Liver (tissue), 9 donors: ENCODE measurements around the gene PPP3CA. TPM values are rescaled to one million over a fixed set of nuclear protein-coding genes. Genes with fewer than 3 reads are reported as not detected.

Source experiments
- DNase-seq: peaks from one replicate; pipeline ENCODE4 v3.0.0-alpha.2; 2017; ENCODE audit warnings: low spot score
- H3K27ac ChIP-seq, 2 donors: one replicate each; pipeline ENCODE4 v1.7.0; 2013; ENCODE audit warnings: inconsistent platforms in 2 of 2, low read length in 2 of 2, control low read depth in 1 of 2, low read depth in 1 of 2, mild to moderate bottlenecking in 1 of 2
- H3K27me3 ChIP-seq, 4 donors: one replicate each; pipeline versions ENCODE4 v1.6.1 to v1.7.0; 2013; ENCODE audit warnings: low read length in 3 of 4, inconsistent platforms in 1 of 4, mild to moderate bottlenecking in 1 of 4, moderate library complexity in 1 of 4; ENCODE audit not compliant: control insufficient read depth in 4 of 4, insufficient read depth in 4 of 4
- H3K36me3 ChIP-seq, 4 donors: one replicate each; pipeline versions ENCODE4 v1.6.1 to v1.7.0; 2013; ENCODE audit warnings: low read length in 3 of 4, mild to moderate bottlenecking in 3 of 4, low read depth in 1 of 4, moderate library complexity in 1 of 4; ENCODE audit not compliant: control insufficient read depth in 4 of 4, insufficient read depth in 3 of 4
- H3K4me1 ChIP-seq, 4 donors: one replicate each; pipeline versions ENCODE4 v1.6.1 to v1.7.0; 2013; ENCODE audit warnings: low read length in 3 of 4, mild to moderate bottlenecking in 3 of 4, moderate library complexity in 1 of 4; ENCODE audit not compliant: control insufficient read depth in 4 of 4, insufficient read depth in 4 of 4
- H3K4me3 ChIP-seq, 3 donors: one replicate each; pipeline versions ENCODE4 v1.6.1 to v1.7.0; 2013; ENCODE audit warnings: low read length in 3 of 3, control low read depth in 1 of 3, low read depth in 1 of 3, mild to moderate bottlenecking in 1 of 3
- H3K9ac ChIP-seq, 2 donors: one replicate each; pipeline ENCODE4 v1.7.0; 2013; ENCODE audit warnings: low read length in 2 of 2, mild to moderate bottlenecking in 2 of 2, moderate library complexity in 2 of 2, control low read depth in 1 of 2, low read depth in 1 of 2
- H3K9me3 ChIP-seq, 4 donors: one replicate each; pipeline versions ENCODE4 v1.6.1 to v1.7.0; 2013; ENCODE audit warnings: low read length in 3 of 4; ENCODE audit not compliant: control insufficient read depth in 4 of 4
- EGR1 ChIP-seq, 2 donors: IDR thresholded peaks; 2 replicates each; pipeline ENCODE4 v1.6.1; 2016 to 2018; ENCODE audit warnings: antibody characterized with exemption in 2 of 2, low read depth in 2 of 2
- FOXA1 ChIP-seq: IDR thresholded peaks from 2 replicates; pipeline ENCODE4 v1.6.1; 2016; ENCODE audit warnings: antibody characterized with exemption
- FOXA2 ChIP-seq: IDR thresholded peaks from 2 replicates; pipeline ENCODE4 v1.6.1; 2016; ENCODE audit warnings: antibody characterized with exemption
- GABPA ChIP-seq, 2 donors: IDR thresholded peaks in 1 of 2; conservative IDR thresholded peaks in 1 of 2; 2 replicates each; pipeline ENCODE4 v1.6.1; 2016; ENCODE audit warnings: antibody characterized with exemption in 2 of 2, mild to moderate bottlenecking in 1 of 2, moderate library complexity in 1 of 2
- HNF4A ChIP-seq, 2 donors: conservative IDR thresholded peaks; 2 replicates each; pipeline ENCODE4 v1.6.1; 2016; ENCODE audit warnings: antibody characterized with exemption in 2 of 2, mild to moderate bottlenecking in 2 of 2
- HNF4G ChIP-seq: IDR thresholded peaks from 2 replicates; pipeline ENCODE4 v1.6.1; 2016; ENCODE audit warnings: antibody characterized with exemption
- JUND ChIP-seq, 2 donors: IDR thresholded peaks; 2 replicates each; pipeline ENCODE4 v1.6.1; 2016; ENCODE audit warnings: antibody characterized with exemption in 2 of 2
- MAX ChIP-seq: IDR thresholded peaks from 2 replicates; pipeline ENCODE4 v1.6.1; 2016; ENCODE audit warnings: antibody characterized with exemption
- NR2F2 ChIP-seq: IDR thresholded peaks from 2 replicates; pipeline ENCODE4 v1.6.1; 2016; ENCODE audit warnings: antibody characterized with exemption
- RAD21 ChIP-seq, 2 donors: IDR thresholded peaks; 2 replicates each; pipeline ENCODE4 v1.6.1; 2016; ENCODE audit warnings: antibody characterized with exemption in 2 of 2, mild to moderate bottlenecking in 2 of 2
- RXRA ChIP-seq, 2 donors: IDR thresholded peaks; 2 replicates each; pipeline ENCODE4 v1.6.1; 2017 to 2018; ENCODE audit warnings: antibody characterized with exemption in 2 of 2, mild to moderate bottlenecking in 1 of 2
- SP1 ChIP-seq: IDR thresholded peaks from 2 replicates; pipeline ENCODE4 v1.6.1; 2018; ENCODE audit warnings: antibody characterized with exemption, mild to moderate bottlenecking
- TAF1 ChIP-seq: conservative IDR thresholded peaks from 2 replicates; pipeline ENCODE4 v1.6.1; 2016; ENCODE audit warnings: antibody characterized with exemption, mild to moderate bottlenecking
- YY1 ChIP-seq: IDR thresholded peaks from 2 replicates; pipeline ENCODE4 v1.6.1; 2016; ENCODE audit warnings: antibody characterized with exemption, mild to moderate bottlenecking
- WGBS: extraction: QIAGEN DNeasy Blood & Tissue Kit; methylation state at CpG from one replicate; pipeline ENCODE4 v1.1.7; 2013; 5-methylcytosine and 5-hydroxymethylcytosine counted together
- polyA plus RNA-seq, 2 donors: library from polyadenylated mRNA; stranded (reverse) in 1 of 2; unstranded in 1 of 2; fragments of 200-250 nt in 1 of 2; fragments of >200 nt in 1 of 2; fragmentation: Nextera tagmentation in 1 of 2; extraction: Ambion mirVana in 1 of 2; gene quantifications; one replicate each; pipeline versions ENCODE4 v1.2.1 to v1.2.3, GENCODE V29; 2013 to 2015
- total RNA-seq, 2 donors: library from RNA; depleted of rRNA; stranded (reverse); fragments of >200 nt; gene quantifications; one replicate each; pipeline ENCODE4 v1.2.3, GENCODE V29; 2014
- TF ChIP-seq, protein P1 (sequence below): IDR thresholded peaks from 2 replicates; pipeline ENCODE4 v1.6.1; 2016; ENCODE audit warnings: antibody characterized with exemption
- TF ChIP-seq, protein P2 (sequence below): IDR thresholded peaks from 2 replicates; pipeline ENCODE4 v1.6.1; 2016; ENCODE audit warnings: antibody characterized with exemption
- TF ChIP-seq, protein P3 (sequence below): fragments of 150-350 bp; IDR thresholded peaks from 2 replicates; pipeline ENCODE4 v1.5.1; 2017; ENCODE audit warnings: improper control_type of control experiment, low read depth, low read length; ENCODE audit not compliant: missing input control
- TF ChIP-seq, protein P4 (sequence below): IDR thresholded peaks from 2 replicates; pipeline ENCODE4 v1.6.1; 2016; ENCODE audit warnings: antibody characterized with exemption, mild to moderate bottlenecking
- donor health status: healthy.
- donor health status: healthy.
- donor health status: healthy.
- donor health status: healthy.
- donor health status: healthy.

Gene PPP3CA
- total and polyA plus RNA-seq, 4 donors: 3.6 to 18.2 (median 14.2) TPM

GRCh38 chr4:101055392-101055791, 291.9 kb downstream of the PPP3CA start:
- Histone ChIP-seq H3K9ac (no peak overlapping the region), H3K4me3 (no peak overlapping the region), H3K27me3 (no peaks in the 10 kb centered on the region), H3K9me3 (no peaks in the 10 kb centered on the region), H3K27ac (no peak overlapping the region), H3K4me1 (no peaks in the 10 kb centered on the region), H3K36me3 (peaks cover 0 to 6% (median 0%) of the 10 kb centered on the region in 4 donors)
- TF ChIP-seq HNF4G: no peak
- no peak for TF ChIP-seq RAD21 (IDR thresholded peaks at IDR 0.05)
- no peak for TF ChIP-seq NR2F2
- TF ChIP-seq, protein P1, sequence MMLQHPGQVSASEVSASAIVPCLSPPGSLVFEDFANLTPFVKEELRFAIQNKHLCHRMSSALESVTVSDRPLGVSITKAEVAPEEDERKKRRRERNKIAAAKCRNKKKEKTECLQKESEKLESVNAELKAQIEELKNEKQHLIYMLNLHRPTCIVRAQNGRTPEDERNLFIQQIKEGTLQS: no peak
- no peak for TF ChIP-seq GABPA (IDR thresholded peaks at IDR 0.05 in 1 of 2, conservative IDR thresholded peaks at IDR 0.05 in 1 of 2)
- TF ChIP-seq, protein P2, sequence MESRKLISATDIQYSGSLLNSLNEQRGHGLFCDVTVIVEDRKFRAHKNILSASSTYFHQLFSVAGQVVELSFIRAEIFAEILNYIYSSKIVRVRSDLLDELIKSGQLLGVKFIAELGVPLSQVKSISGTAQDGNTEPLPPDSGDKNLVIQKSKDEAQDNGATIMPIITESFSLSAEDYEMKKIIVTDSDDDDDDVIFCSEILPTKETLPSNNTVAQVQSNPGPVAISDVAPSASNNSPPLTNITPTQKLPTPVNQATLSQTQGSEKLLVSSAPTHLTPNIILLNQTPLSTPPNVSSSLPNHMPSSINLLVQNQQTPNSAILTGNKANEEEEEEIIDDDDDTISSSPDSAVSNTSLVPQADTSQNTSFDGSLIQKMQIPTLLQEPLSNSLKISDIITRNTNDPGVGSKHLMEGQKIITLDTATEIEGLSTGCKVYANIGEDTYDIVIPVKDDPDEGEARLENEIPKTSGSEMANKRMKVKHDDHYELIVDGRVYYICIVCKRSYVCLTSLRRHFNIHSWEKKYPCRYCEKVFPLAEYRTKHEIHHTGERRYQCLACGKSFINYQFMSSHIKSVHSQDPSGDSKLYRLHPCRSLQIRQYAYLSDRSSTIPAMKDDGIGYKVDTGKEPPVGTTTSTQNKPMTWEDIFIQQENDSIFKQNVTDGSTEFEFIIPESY: no peak
- no peak for TF ChIP-seq MAX
- TF ChIP-seq EGR1 (IDR thresholded peaks at IDR 0.05; ENCODE audit: low read depth in 2 of 2): no peak
- no peak for TF ChIP-seq HNF4A (conservative IDR thresholded peaks at IDR 0.05)
- TF ChIP-seq SP1: no peak
- DNase-seq: no peak
- 85% methylated on average over 2 of the region's 2 CpGs for WGBS

- TF ChIP-seq FOXA1: no peak
- TF ChIP-seq TAF1: no peak
- TF ChIP-seq HNF4A (conservative IDR thresholded peaks at IDR 0.05): no peak
- TF ChIP-seq NR2F2: no peak
- TF ChIP-seq JUND (IDR thresholded peaks at IDR 0.05): no peak
- TF ChIP-seq RAD21 (IDR thresholded peaks at IDR 0.05): no peak
- TF ChIP-seq RXRA (IDR thresholded peaks at IDR 0.05): no peak
- no peak for TF ChIP-seq MAX
- no peak for TF ChIP-seq EGR1 (IDR thresholded peaks at IDR 0.05; ENCODE audit: low read depth in 2 of 2)
- TF ChIP-seq, protein P3, sequence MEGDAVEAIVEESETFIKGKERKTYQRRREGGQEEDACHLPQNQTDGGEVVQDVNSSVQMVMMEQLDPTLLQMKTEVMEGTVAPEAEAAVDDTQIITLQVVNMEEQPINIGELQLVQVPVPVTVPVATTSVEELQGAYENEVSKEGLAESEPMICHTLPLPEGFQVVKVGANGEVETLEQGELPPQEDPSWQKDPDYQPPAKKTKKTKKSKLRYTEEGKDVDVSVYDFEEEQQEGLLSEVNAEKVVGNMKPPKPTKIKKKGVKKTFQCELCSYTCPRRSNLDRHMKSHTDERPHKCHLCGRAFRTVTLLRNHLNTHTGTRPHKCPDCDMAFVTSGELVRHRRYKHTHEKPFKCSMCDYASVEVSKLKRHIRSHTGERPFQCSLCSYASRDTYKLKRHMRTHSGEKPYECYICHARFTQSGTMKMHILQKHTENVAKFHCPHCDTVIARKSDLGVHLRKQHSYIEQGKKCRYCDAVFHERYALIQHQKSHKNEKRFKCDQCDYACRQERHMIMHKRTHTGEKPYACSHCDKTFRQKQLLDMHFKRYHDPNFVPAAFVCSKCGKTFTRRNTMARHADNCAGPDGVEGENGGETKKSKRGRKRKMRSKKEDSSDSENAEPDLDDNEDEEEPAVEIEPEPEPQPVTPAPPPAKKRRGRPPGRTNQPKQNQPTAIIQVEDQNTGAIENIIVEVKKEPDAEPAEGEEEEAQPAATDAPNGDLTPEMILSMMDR: no peak
- TF ChIP-seq, protein P2: no peak
- TF ChIP-seq HNF4G: no peak
- TF ChIP-seq SP1: no peak
- TF ChIP-seq YY1: no peak
- TF ChIP-seq, protein P4, sequence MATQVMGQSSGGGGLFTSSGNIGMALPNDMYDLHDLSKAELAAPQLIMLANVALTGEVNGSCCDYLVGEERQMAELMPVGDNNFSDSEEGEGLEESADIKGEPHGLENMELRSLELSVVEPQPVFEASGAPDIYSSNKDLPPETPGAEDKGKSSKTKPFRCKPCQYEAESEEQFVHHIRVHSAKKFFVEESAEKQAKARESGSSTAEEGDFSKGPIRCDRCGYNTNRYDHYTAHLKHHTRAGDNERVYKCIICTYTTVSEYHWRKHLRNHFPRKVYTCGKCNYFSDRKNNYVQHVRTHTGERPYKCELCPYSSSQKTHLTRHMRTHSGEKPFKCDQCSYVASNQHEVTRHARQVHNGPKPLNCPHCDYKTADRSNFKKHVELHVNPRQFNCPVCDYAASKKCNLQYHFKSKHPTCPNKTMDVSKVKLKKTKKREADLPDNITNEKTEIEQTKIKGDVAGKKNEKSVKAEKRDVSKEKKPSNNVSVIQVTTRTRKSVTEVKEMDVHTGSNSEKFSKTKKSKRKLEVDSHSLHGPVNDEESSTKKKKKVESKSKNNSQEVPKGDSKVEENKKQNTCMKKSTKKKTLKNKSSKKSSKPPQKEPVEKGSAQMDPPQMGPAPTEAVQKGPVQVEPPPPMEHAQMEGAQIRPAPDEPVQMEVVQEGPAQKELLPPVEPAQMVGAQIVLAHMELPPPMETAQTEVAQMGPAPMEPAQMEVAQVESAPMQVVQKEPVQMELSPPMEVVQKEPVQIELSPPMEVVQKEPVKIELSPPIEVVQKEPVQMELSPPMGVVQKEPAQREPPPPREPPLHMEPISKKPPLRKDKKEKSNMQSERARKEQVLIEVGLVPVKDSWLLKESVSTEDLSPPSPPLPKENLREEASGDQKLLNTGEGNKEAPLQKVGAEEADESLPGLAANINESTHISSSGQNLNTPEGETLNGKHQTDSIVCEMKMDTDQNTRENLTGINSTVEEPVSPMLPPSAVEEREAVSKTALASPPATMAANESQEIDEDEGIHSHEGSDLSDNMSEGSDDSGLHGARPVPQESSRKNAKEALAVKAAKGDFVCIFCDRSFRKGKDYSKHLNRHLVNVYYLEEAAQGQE: no peak
- TF ChIP-seq, protein P1: no peak
- TF ChIP-seq GABPA (IDR thresholded peaks at IDR 0.05 in 1 of 2, conservative IDR thresholded peaks at IDR 0.05 in 1 of 2): no peak
- TF ChIP-seq FOXA2: no peak
- no peak overlapping the region for H3K4me3 ChIP-seq
- no peaks in the 10 kb centered on the region for H3K9me3 ChIP-seq
- WGBS: 88% methylated on average over 2 of the region's 2 CpGs
- H3K27ac ChIP-seq: no peak overlapping the region
- H3K27me3 ChIP-seq: no peaks in the 10 kb centered on the region
- H3K36me3 ChIP-seq: no peaks in the 10 kb centered on the region
- no peaks in the 10 kb centered on the region for H3K4me1 ChIP-seq
- no peak overlapping the region for H3K9ac ChIP-seq
- DNase-seq: no peak
Measured at GRCh38 chr4:101050837-101051205, 296.5 kb downstream of the PPP3CA start.
